GM12878 (cell line): Measurements from ENCODE around the gene FUZ. TPM values are rescaled to one million over a fixed set of nuclear protein-coding genes. Genes with fewer than 3 reads are reported as not detected.

ENCODE experiments used
- BACH1 ChIP-seq: fragments of 450-650 bp; IDR thresholded peaks from 2 replicates; pipeline ENCODE4 v1.6.1; 2017; ENCODE audit warnings: mild to moderate bottlenecking, borderline replicate concordance
- BRCA1 ChIP-seq: IDR thresholded peaks from 2 replicates; pipeline ENCODE4 v1.6.1; 2011; ENCODE audit warnings: low read depth, low read length, improper control_type of control experiment
- CBX3 ChIP-seq: fragments of 200-600 bp; sonication (generic); IDR thresholded peaks from 2 replicates; pipeline ENCODE4 v1.6.1; 2016; ENCODE audit warnings: low read depth, borderline replicate concordance
- CBX5 ChIP-seq: sonication (generic); IDR thresholded peaks from 2 replicates; pipeline ENCODE4 v1.6.1; 2016; ENCODE audit warnings: low read depth, moderate library complexity, mild to moderate bottlenecking, inconsistent platforms
- MEF2A ChIP-seq: IDR thresholded peaks from 2 replicates; pipeline ENCODE4 v1.6.1; 2011; ENCODE audit warnings: low read depth, mild to moderate bottlenecking, low read length, moderate library complexity; ENCODE audit not compliant: insufficient read depth
- MTA3 ChIP-seq: IDR thresholded peaks from 2 replicates; pipeline ENCODE4 v1.6.1; 2012; ENCODE audit warnings: low read length, inconsistent platforms, borderline replicate concordance
- MYB ChIP-seq: fragments of 150-350 bp; IDR thresholded peaks from 2 replicates; pipeline ENCODE4 v1.6.1; 2014; ENCODE audit warnings: mild to moderate bottlenecking, low read depth, low read length, borderline replicate concordance
- RCOR1 ChIP-seq: conservative IDR thresholded peaks from 2 replicates; pipeline ENCODE4 v1.6.1; 2012; ENCODE audit warnings: low read depth, low read length, improper control_type of control experiment
- RFX5 ChIP-seq: IDR thresholded peaks from 2 replicates; pipeline ENCODE4 v1.6.1; 2011; ENCODE audit warnings: low read depth, low read length, improper control_type of control experiment
- SKIL ChIP-seq: fragments of 450-650 bp; IDR thresholded peaks from 2 replicates; pipeline ENCODE4 v1.6.1; 2017; ENCODE audit warnings: mild to moderate bottlenecking, low read depth, inconsistent platforms; ENCODE audit not compliant: poor library complexity, severe bottlenecking
- SMAD5 ChIP-seq: IDR thresholded peaks from 2 replicates; pipeline ENCODE4 v1.6.1; 2016; ENCODE audit warnings: antibody characterized with exemption, low read depth
- SUZ12 ChIP-seq: fragments of 200-600 bp; sonication (generic); IDR thresholded peaks from one replicate; pipeline ENCODE4 v1.6.1; 2018; ENCODE audit warnings: antibody characterized with exemption, mild to moderate bottlenecking; ENCODE audit not compliant: unreplicated experiment
- TCF3 ChIP-seq: IDR thresholded peaks from 2 replicates; pipeline ENCODE4 v1.6.1; 2012; ENCODE audit warnings: low read depth, mild to moderate bottlenecking, low read length, borderline replicate concordance; ENCODE audit not compliant: insufficient read depth
- YY1 ChIP-seq: IDR thresholded peaks from 2 replicates; pipeline ENCODE4 v1.6.1; 2011; ENCODE audit warnings: low read depth, mild to moderate bottlenecking, low read length
- polyA plus RNA-seq, 11 experiments: library from polyadenylated mRNA; depleted of rRNA in 4 of 11; unstranded in 6 of 11; stranded (reverse) in 5 of 11; fragments of >200 nt; fragmentation: Nextera tagmentation in 4 of 11; fragmentation: Illumina TruSeq in 1 of 11; extraction: Ambion mirVana in 4 of 11; extraction: Trizol in 1 of 11; gene quantifications; 1 replicate in 1 of 11; 2 replicates in 10 of 11; pipeline versions ENCODE4 v1.2.1 to v1.2.3, GENCODE V29; 2011 to 2016; ENCODE audit warnings: inconsistent platforms in 2 of 11, missing spikeins in 2 of 11, low read depth in 1 of 11
- total RNA-seq, 4 experiments: library from RNA; depleted of rRNA in 3 of 4; stranded (reverse); fragments of >200 nt in 3 of 4; fragmentation: Illumina TruSeq in 1 of 4; extraction: Trizol in 1 of 4; gene quantifications; 2 replicates each; pipeline versions ENCODE4 v1.2.1 to v1.2.3, GENCODE V29; 2013 to 2021
- TF ChIP-seq, protein P1 (sequence below): IDR thresholded peaks from 2 replicates; pipeline ENCODE4 v1.6.1; 2011; ENCODE audit warnings: borderline replicate concordance, low read depth, mild to moderate bottlenecking, moderate library complexity, low read length; ENCODE audit not compliant: insufficient read depth, poor library complexity, severe bottlenecking
- TF ChIP-seq, protein P2 (sequence below): fragments of 450-650 bp; formaldehyde crosslinking; IDR thresholded peaks from 2 replicates; pipeline ENCODE4 v1.4.0; 2020; ENCODE audit warnings: mild to moderate bottlenecking, moderate library complexity
- TF ChIP-seq, protein P3 (sequence below): fragments of 450-650 bp; formaldehyde crosslinking; IDR thresholded peaks from 2 replicates; pipeline ENCODE4 v1.5.0; 2022; ENCODE audit warnings: mild to moderate bottlenecking, missing genetic modification characterization

FUZ gene
- total and polyA plus RNA-seq, 10 of the 15 experiments (the other 5 are each of a cell fraction or from before 2014, with no cell fraction given): 0.18 to 11.5 (median 8.8) TPM

GRCh38 chr19:49848938-49849337 is 35.8 kb upstream of the FUZ start (continued):
- TF ChIP-seq SKIL (no peak), BACH1 (no peak), MTA3 (peak; percentile 45; the same call in 1 of the 2 replicates), MYB (no peak), RCOR1 (no peak), CBX3 (no peak), SUZ12 (no peak), BRCA1 (no peak), YY1 (no peak), RFX5 (no peak), TCF3 (no peak), MEF2A (no peak), SMAD5 (no peak), CBX5 (peak; percentile 92)
- TF ChIP-seq, protein P1, sequence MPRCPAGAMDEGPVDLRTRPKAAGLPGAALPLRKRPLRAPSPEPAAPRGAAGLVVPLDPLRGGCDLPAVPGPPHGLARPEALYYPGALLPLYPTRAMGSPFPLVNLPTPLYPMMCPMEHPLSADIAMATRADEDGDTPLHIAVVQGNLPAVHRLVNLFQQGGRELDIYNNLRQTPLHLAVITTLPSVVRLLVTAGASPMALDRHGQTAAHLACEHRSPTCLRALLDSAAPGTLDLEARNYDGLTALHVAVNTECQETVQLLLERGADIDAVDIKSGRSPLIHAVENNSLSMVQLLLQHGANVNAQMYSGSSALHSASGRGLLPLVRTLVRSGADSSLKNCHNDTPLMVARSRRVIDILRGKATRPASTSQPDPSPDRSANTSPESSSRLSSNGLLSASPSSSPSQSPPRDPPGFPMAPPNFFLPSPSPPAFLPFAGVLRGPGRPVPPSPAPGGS: no peak
- TF ChIP-seq, protein P2, sequence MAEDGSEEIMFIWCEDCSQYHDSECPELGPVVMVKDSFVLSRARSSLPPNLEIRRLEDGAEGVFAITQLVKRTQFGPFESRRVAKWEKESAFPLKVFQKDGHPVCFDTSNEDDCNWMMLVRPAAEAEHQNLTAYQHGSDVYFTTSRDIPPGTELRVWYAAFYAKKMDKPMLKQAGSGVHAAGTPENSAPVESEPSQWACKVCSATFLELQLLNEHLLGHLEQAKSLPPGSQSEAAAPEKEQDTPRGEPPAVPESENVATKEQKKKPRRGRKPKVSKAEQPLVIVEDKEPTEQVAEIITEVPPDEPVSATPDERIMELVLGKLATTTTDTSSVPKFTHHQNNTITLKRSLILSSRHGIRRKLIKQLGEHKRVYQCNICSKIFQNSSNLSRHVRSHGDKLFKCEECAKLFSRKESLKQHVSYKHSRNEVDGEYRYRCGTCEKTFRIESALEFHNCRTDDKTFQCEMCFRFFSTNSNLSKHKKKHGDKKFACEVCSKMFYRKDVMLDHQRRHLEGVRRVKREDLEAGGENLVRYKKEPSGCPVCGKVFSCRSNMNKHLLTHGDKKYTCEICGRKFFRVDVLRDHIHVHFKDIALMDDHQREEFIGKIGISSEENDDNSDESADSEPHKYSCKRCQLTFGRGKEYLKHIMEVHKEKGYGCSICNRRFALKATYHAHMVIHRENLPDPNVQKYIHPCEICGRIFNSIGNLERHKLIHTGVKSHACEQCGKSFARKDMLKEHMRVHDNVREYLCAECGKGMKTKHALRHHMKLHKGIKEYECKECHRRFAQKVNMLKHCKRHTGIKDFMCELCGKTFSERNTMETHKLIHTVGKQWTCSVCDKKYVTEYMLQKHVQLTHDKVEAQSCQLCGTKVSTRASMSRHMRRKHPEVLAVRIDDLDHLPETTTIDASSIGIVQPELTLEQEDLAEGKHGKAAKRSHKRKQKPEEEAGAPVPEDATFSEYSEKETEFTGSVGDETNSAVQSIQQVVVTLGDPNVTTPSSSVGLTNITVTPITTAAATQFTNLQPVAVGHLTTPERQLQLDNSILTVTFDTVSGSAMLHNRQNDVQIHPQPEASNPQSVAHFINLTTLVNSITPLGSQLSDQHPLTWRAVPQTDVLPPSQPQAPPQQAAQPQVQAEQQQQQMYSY: no peak
- TF ChIP-seq, protein P3, sequence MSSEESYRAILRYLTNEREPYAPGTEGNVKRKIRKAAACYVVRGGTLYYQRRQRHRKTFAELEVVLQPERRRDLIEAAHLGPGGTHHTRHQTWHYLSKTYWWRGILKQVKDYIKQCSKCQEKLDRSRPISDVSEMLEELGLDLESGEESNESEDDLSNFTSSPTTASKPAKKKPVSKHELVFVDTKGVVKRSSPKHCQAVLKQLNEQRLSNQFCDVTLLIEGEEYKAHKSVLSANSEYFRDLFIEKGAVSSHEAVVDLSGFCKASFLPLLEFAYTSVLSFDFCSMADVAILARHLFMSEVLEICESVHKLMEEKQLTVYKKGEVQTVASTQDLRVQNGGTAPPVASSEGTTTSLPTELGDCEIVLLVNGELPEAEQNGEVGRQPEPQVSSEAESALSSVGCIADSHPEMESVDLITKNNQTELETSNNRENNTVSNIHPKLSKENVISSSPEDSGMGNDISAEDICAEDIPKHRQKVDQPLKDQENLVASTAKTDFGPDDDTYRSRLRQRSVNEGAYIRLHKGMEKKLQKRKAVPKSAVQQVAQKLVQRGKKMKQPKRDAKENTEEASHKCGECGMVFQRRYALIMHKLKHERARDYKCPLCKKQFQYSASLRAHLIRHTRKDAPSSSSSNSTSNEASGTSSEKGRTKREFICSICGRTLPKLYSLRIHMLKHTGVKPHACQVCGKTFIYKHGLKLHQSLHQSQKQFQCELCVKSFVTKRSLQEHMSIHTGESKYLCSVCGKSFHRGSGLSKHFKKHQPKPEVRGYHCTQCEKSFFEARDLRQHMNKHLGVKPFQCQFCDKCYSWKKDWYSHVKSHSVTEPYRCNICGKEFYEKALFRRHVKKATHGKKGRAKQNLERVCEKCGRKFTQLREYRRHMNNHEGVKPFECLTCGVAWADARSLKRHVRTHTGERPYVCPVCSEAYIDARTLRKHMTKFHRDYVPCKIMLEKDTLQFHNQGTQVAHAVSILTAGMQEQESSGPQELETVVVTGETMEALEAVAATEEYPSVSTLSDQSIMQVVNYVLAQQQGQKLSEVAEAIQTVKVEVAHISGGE (CRISPR knock-in tag): no peak
